LNCAP (cell line): ENCODE data around the gene ZC3H12C.

Experiments used
- CTCF ChIP-seq: fragments of 450-650 bp; IDR thresholded peaks from 2 replicates; pipeline ENCODE4 v1.5.1; 2017; ENCODE audit warnings: mild to moderate bottlenecking

ZC3H12C gene

GRCh38 chr11:110196884-110197420 is 103.8 kb downstream of the ZC3H12C start:
- no peak for TF ChIP-seq CTCF

GRCh38 chr11:110198031-110198729 is 105.0 kb downstream of the ZC3H12C start:
- TF ChIP-seq CTCF, result no peak

- TF ChIP-seq CTCF, result no peak
Observed at GRCh38 chr11:110199184-110199981, 106.2 kb downstream of the ZC3H12C start.

GRCh38 chr11:110200241-110200640 is 107.0 kb downstream of the ZC3H12C start:
- no peak for TF ChIP-seq CTCF

GRCh38 chr11:110200836-110201235 is 107.6 kb downstream of the ZC3H12C start:
- no peak for TF ChIP-seq CTCF

GRCh38 chr11:110207123-110207522 is 113.9 kb downstream of the ZC3H12C start:
- TF ChIP-seq CTCF, result no peak

GRCh38 chr11:110217223-110217877 is 124.2 kb downstream of the ZC3H12C start:
- TF ChIP-seq CTCF, result no peak
